HepG2 (cell line): ENCODE measurements around the gene LGALS3. TPM values are rescaled to one million over a fixed set of nuclear protein-coding genes. Genes with fewer than 3 reads are reported as not detected.

ENCODE experiments used
- ATAC-seq: fragments of 200-7000 bp; cut with Tn5 transposase; 3 replicates; pipeline ENCODE4 v1.9.1; 2020; ENCODE audit warnings: mild to moderate bottlenecking, moderate library complexity
- BruUV-seq: library from RNA; stranded (reverse); fragments of 400-500 nt; replicated peaks from 2 replicates; lab custom pipeline; 2021; lab: Mats Ljungman, UMichigan
- CTCF ChIA-PET: fragments of 300-600 bp; formaldehyde crosslinking; extraction: SDS; loops from one replicate; lab custom pipeline; 2021; ENCODE audit warnings: low total read pairs, inconsistent platforms, low intra/inter-chr PET ratio; lab: Yijun Ruan, JAX
- POLR2A ChIA-PET: fragments of 350-600 bp; sonication (Branson Sonifier 250); formaldehyde crosslinking; loops from one replicate; lab custom pipeline; 2020; ENCODE audit warnings: antibody characterized with exemption, inconsistent platforms; lab: Yijun Ruan, JAX
- DNase-seq: peaks from one replicate; pipeline ENCODE4 v3.0.0-alpha.2; 2015; ENCODE audit warnings: low spot score
- FAIRE-seq: peaks from 3 replicates; lab custom pipeline; 2011; peaks lifted over from hg19 to GRCh38; lab: Jason Lieb, UNC
- H2AFZ ChIP-seq: one replicate; pipeline ENCODE4 v1.6.1; 2011; ENCODE audit warnings: low read length, inconsistent platforms
- H3K27ac ChIP-seq: fragments of 300-600 bp; 3 replicates; pipeline ENCODE4 v1.8.0; 2011; ENCODE audit warnings: mixed run types, mild to moderate bottlenecking, mixed read lengths, low read length, inconsistent platforms; ENCODE audit not compliant: insufficient read depth; ENCODE audit errors: extremely low read length
- H3K27me3 ChIP-seq, 2 experiments: fragments of 200-600 bp in 1 of 2; 2 replicates in 1 of 2; 3 replicates in 1 of 2; pipeline versions ENCODE4 v1.6.0 to v1.8.0; 2011; ENCODE audit warnings: low read length in 2 of 2, mild to moderate bottlenecking in 2 of 2, moderate library complexity in 2 of 2, inconsistent platforms in 1 of 2; ENCODE audit not compliant: insufficient read depth in 2 of 2, control insufficient read depth in 1 of 2
- H3K36me3 ChIP-seq, 2 experiments: fragments of 200-600 bp in 1 of 2; replicated peaks in 1 of 2; 2 replicates in 1 of 2; 3 replicates in 1 of 2; pipeline versions ENCODE4 v1.5.1 to v1.8.0; 2011; ENCODE audit warnings: low read length in 2 of 2, inconsistent platforms in 1 of 2; ENCODE audit not compliant: insufficient read depth in 2 of 2, control insufficient read depth in 1 of 2
- H3K4me1 ChIP-seq: 2 replicates; pipeline ENCODE4 v1.5.1; 2012; ENCODE audit warnings: low read length, inconsistent platforms; ENCODE audit not compliant: insufficient read depth
- H3K4me2 ChIP-seq: 2 replicates; pipeline ENCODE4 v1.6.0; 2011; ENCODE audit warnings: low read depth, low read length, inconsistent platforms
- H3K4me3 ChIP-seq, 3 experiments: fragments of 200-600 bp in 1 of 3; sonication (generic), shearing (Covaris generic) in 1 of 3; replicated peaks in 1 of 3; 2 replicates each; pipeline ENCODE4 v1.5.1; 2011 to 2016; ENCODE audit warnings: low read length in 3 of 3, inconsistent platforms in 2 of 3, low read depth in 2 of 3, mild to moderate bottlenecking in 2 of 3, control low read depth in 1 of 3, mixed read lengths in 1 of 3; ENCODE audit not compliant: insufficient read depth in 1 of 3
- H3K79me2 ChIP-seq: one replicate; pipeline ENCODE4 v1.6.1; 2011; ENCODE audit warnings: low read length, inconsistent platforms; ENCODE audit not compliant: insufficient read depth
- H3K9ac ChIP-seq: 2 replicates; pipeline ENCODE4 v1.6.0; 2011; ENCODE audit warnings: mild to moderate bottlenecking, low read depth, low read length, inconsistent platforms; ENCODE audit not compliant: insufficient read depth
- H3K9me3 ChIP-seq: 2 replicates; pipeline ENCODE4 v1.5.1; 2012; ENCODE audit warnings: mild to moderate bottlenecking, low read length
- H4K20me1 ChIP-seq: 2 replicates; pipeline ENCODE4 v1.6.0; 2011; ENCODE audit warnings: inconsistent platforms, mild to moderate bottlenecking, low read length, moderate library complexity; ENCODE audit not compliant: insufficient read depth
- SIN3B ChIP-seq: fragments of 150-350 bp; IDR thresholded peaks from 2 replicates; pipeline ENCODE4 v1.6.1; 2014; ENCODE audit warnings: low read length
- SOX5 ChIP-seq: IDR thresholded peaks from 2 replicates; pipeline ENCODE4 v1.6.1; 2016; ENCODE audit warnings: borderline replicate concordance
- ZBTB25 ChIP-seq: IDR thresholded peaks from 2 replicates; pipeline ENCODE4 v1.6.1; 2018; ENCODE audit warnings: missing genetic modification reagents
- ZNF296 ChIP-seq: sonication (generic); formaldehyde crosslinking; conservative IDR thresholded peaks from 2 replicates; pipeline ENCODE4 v1.5.0; 2020; ENCODE audit warnings: mild to moderate bottlenecking, missing genetic modification reagents
- ZNF484 ChIP-seq: sonication (generic); formaldehyde crosslinking; IDR thresholded peaks from 2 replicates; pipeline ENCODE4 v1.5.1; 2020; ENCODE audit warnings: mild to moderate bottlenecking, low read depth, missing genetic modification reagents, borderline replicate concordance
- ZNF652 ChIP-seq: IDR thresholded peaks from 2 replicates; pipeline ENCODE4 v1.6.1; 2016; ENCODE audit warnings: low read depth, borderline replicate concordance
- WGBS: methylation state at CpG from one replicate; pipeline ENCODE4 v1.1.6; 2017; ENCODE audit warnings: low lambda C conversion rate; 5-methylcytosine and 5-hydroxymethylcytosine counted together
- in situ Hi-C: cut with HindIII; loops from 2 replicates; pipeline ENCODE4 v1.10.0; 2017; ENCODE audit warnings: low pct_unique_long_range_greater_than_20kb; ENCODE audit not compliant: extremely low pct_ligation_motif_present
- intact Hi-C: fragments of 100-400 bp; cut with micrococcal nuclease; formaldehyde crosslinking; loops from one replicate; pipeline ENCODE4 v1.10.0; 2022; ENCODE audit not compliant: unreplicated experiment
- polyA plus RNA-seq, 8 experiments: library from polyadenylated mRNA; depleted of rRNA in 3 of 8; stranded (reverse) in 7 of 8; unstranded in 1 of 8; fragments of >200 nt; fragmentation: Illumina TruSeq in 4 of 8; extraction: Trizol in 4 of 8; gene quantifications; 2 replicates each; pipeline versions ENCODE4 v1.2.1 to v1.2.3, GENCODE V29; 2011 to 2016; ENCODE audit warnings: low read depth in 4 of 8, missing spikeins in 1 of 8, mixed read lengths in 1 of 8; ENCODE audit not compliant: insufficient read depth in 1 of 8
- total RNA-seq, 5 experiments: library from RNA; depleted of rRNA; stranded (reverse); fragments of >200 nt; fragmentation: Illumina TruSeq; extraction: Trizol; gene quantifications; 2 replicates each; pipeline ENCODE4 v1.2.3, GENCODE V29; 2016; ENCODE audit warnings: low read depth in 1 of 5

The LGALS3 gene
- total and polyA plus RNA-seq, 2 of the 13 experiments (the other 11 are each of a cell fraction or from before 2014, with no cell fraction given), result 5.0 to 97.4 TPM

DNA sequence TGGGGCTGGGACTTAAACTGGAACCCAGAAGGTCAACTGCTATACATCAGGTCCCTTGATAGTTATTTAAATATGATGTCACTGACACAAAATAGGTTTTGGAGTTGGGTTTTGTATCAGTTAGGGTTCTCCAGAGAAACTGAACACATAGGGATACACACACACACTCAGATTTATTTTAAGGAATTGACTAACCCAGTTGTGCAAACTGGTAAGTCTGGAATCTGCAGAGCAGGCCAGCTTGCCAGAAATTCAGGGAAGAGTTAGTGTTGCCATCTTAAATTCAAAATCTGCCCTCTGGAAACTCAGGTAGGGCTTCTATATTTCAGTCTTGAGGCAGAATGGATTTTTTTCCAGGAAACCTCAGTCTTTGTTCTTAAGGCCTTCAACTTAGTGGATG, 40.7 kb upstream of the LGALS3 start:
- Histone ChIP-seq H3K36me3 (no peaks in the 10 kb centered on the region), H3K27ac (no peak overlapping the region), H3K4me2 (no peak overlapping the region), H3K4me3 (no peak overlapping the region), H3K9me3 (no peaks in the 10 kb centered on the region), H3K27me3 (no peaks in the 10 kb centered on the region), H3K4me1 (0 out of 2 replicates have a peak, but pooled peaks cover 4% of the 10 kb centered on the region), H4K20me1 (no peaks in the 10 kb centered on the region), H2AFZ (no peak overlapping the region), H3K79me2 (no peaks in the 10 kb centered on the region), H3K9ac (no peak overlapping the region)
- in situ Hi-C loops (no loop called here), intact Hi-C loops (no loop called here)
- ChIA-PET CTCF (interaction anchor here (3.2 kb wide), 1 partner anchor 71 kb away, joined by 74 read pairs; no protein-coding TSS in a partner anchor), POLR2A (no interaction called here)
- FAIRE-seq (no peak), DNase-seq (no peak), ATAC-seq (no peak)
- no peak for TF ChIP-seq SIN3B
- BruUV-seq, result no TSS peak

GRCh38 chr14:55092341-55092740, 36.7 kb upstream of the LGALS3 start:
- Histone ChIP-seq H3K4me2 (no peak overlapping the region), H3K27ac (no peak overlapping the region), H3K36me3 (no peaks in the 10 kb centered on the region), H3K9ac (no peak overlapping the region), H4K20me1 (no peaks in the 10 kb centered on the region), H3K79me2 (no peaks in the 10 kb centered on the region), H3K4me1 (0 out of 2 replicates have a peak, but pooled peaks cover 4% of the 10 kb centered on the region), H3K4me3 (no peak overlapping the region), H3K27me3 (no peaks in the 10 kb centered on the region), H3K9me3 (no peaks in the 10 kb centered on the region), H2AFZ (no peak overlapping the region)
- ATAC-seq, result no peak
- 94% methylated on average over 4 of the region's 4 CpGs for WGBS
- ChIA-PET POLR2A (interaction anchor here (1.3 kb wide), 1 partner anchor 41 kb away, joined by 4 read pairs; the partner anchor contains the start of gene MAPK1IP1L), CTCF (no interaction called here)
- no peak for FAIRE-seq
- in situ Hi-C loops (loop anchor here (5.0 kb wide), 1 partner anchor 65 kb away; no protein-coding TSS in a partner anchor), intact Hi-C loops (no loop called here)
- TF ChIP-seq SOX5 (CRISPR knock-in tag) (no peak), ZNF296 (CRISPR knock-in tag) (no peak), ZBTB25 (CRISPR knock-in tag) (no peak), ZNF484 (no peak), ZNF652 (CRISPR knock-in tag) (no peak)
- DNase-seq, result no peak
- BruUV-seq, result no TSS peak
